ENCODE measurements around the gene TCL1B. TPM values are rescaled to one million over a fixed set of nuclear protein-coding genes. Genes with fewer than 3 reads are reported as not detected.

TCL1B gene
- total and polyA plus RNA-seq, 2 experiments from 2014 or later = 5.5 to 6.0 TPM

DNA sequence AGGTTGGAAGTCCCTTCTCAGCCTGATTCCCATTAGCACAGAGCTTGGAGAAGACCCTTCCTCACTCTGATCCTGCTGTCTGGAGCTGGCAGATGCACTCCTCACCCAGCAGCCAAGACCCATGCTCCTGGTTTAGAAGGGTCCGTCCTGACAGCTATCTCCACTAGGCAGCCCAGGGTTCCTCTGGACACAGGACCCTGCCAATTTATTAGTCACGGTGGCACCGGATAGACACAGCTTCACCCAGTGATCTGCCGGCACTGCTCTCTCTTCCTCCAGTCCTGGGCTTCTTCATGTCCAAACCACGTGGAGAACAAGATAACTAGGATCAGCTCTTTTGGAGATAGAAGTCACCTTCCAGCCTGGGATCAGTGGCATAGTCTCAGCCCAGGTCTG is 26.2 kb upstream of the TCL1B start:
- no peaks in the 10 kb centered on the region for H3K9me3 Mint-ChIP-seq
- peaks cover 35% of the 10 kb centered on the region for H3K4me1 Mint-ChIP-seq
- no peaks in the 10 kb centered on the region for H3K79me2 ChIP-seq (replicated peaks; ENCODE audit: insufficient read depth)
- no peak overlapping the region for H3K4me3 Mint-ChIP-seq
- H3K9me2 ChIP-seq (ENCODE audit: insufficient read depth) = 0 out of 2 replicates have a peak, but pooled peaks cover 11% of the 10 kb centered on the region
- peaks cover 5% of the 10 kb centered on the region for H3K27me3 Mint-ChIP-seq (ENCODE audit: insufficient read depth, low read depth, poor library complexity)
- H3K4me3 ChIP-seq = no peak overlapping the region
- H3K4me1 ChIP-seq (ENCODE audit: insufficient read depth) = peaks cover 16% of the 10 kb centered on the region
- no peak overlapping the region for H2AFZ ChIP-seq
- TF ChIP-seq CREB1 (CRISPR knock-in tag; IDR thresholded peaks at IDR 0.05; ENCODE audit: low read depth) = no peak
- TF ChIP-seq EZH2phosphoT487 (IDR thresholded peaks at IDR 0.05; ENCODE audit: unreplicated experiment) = no peak
- TF ChIP-seq ZNF462 (CRISPR knock-in tag; IDR thresholded peaks at IDR 0.05) = no peak
- no peak for TF ChIP-seq NANOG (IDR thresholded peaks at IDR 0.05; ENCODE audit: borderline replicate concordance)
- no peak for TF ChIP-seq ZNF331 (CRISPR knock-in tag; IDR thresholded peaks at IDR 0.05; ENCODE audit: low read depth)
- TF ChIP-seq JUNB (IDR thresholded peaks at IDR 0.05; ENCODE audit: unreplicated experiment) = no peak
- no peak for TF ChIP-seq ZNF114 (CRISPR knock-in tag; IDR thresholded peaks at IDR 0.05)
- no peak for TF ChIP-seq EZH2 (IDR thresholded peaks at IDR 0.05; ENCODE audit: low read depth, unreplicated experiment)
- no peak for TF ChIP-seq STAT1 (IDR thresholded peaks at IDR 0.05; ENCODE audit: unreplicated experiment)
- TF ChIP-seq ETS1 (IDR thresholded peaks at IDR 0.05) = no peak
- no peak for TF ChIP-seq POLR2AphosphoS5 (IDR thresholded peaks at IDR 0.05; ENCODE audit: low read depth)
- no peak for TF ChIP-seq REST (IDR thresholded peaks at IDR 0.05; ENCODE audit: unreplicated experiment)
- TF ChIP-seq CTCF (conservative IDR thresholded peaks at IDR 0.05; ENCODE audit: low read depth in 2 of 2) = no peak
- no peaks in the 10 kb centered on the region for H3F3A ChIP-seq (replicated peaks; ENCODE audit: low read depth)
- ATAC-seq (no peak), DNase-seq (ENCODE audit: low spot score) (no peak)
- no peaks in the 10 kb centered on the region for H4K20me1 ChIP-seq (replicated peaks; ENCODE audit: insufficient read depth)
- no peaks in the 10 kb centered on the region for H3K27me3 ChIP-seq (ENCODE audit: insufficient read depth)
- H3K27ac Mint-ChIP-seq = no peak overlapping the region
- H3K36me3 ChIP-seq (ENCODE audit: insufficient read depth) = no peaks in the 10 kb centered on the region
- no peak overlapping the region for H3K4me2 ChIP-seq
- H3K36me3 Mint-ChIP-seq (ENCODE audit: low read depth) = no peaks in the 10 kb centered on the region
- no peak overlapping the region for H3K27ac ChIP-seq (ENCODE audit: low read depth)
